ENCODE measurements around the gene WDR88.
A peak's percentile ranks its signal among the peaks of the same experiment; 100 is the strongest.
"Not testable (repeated sequence)": the region's sequence is repeated elsewhere in the genome, so short reads cannot be mapped to it uniquely, and the experiment has no call there.

The WDR88 gene

DNA sequence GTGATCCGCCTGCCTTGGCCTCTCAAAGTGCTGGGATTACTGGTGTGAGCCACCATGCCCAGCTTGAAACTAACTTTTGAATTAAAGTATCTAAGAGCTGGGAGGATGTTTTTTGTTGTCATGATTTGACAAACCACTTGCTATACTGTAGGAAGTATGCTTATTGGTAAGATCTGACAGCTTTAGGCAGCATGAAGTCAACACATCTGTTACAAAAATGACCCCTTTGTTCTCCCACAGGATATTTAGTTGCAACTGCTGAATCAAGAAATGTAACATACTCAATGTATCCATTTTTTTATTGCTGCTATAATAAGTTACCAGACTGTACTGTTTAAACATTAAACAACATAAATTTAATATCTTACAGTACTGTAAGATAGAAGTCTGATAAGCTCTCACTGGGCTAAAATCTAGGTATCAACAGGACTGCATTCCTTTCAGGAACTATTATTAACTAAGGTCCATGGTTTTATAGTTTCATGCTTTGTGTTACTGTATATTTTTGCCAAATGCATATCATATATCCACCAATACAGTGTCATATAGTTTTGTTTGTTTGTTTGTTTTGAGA lies 39.4 kb downstream of the WDR88 start:
- no peak for DNase-seq

DNA sequence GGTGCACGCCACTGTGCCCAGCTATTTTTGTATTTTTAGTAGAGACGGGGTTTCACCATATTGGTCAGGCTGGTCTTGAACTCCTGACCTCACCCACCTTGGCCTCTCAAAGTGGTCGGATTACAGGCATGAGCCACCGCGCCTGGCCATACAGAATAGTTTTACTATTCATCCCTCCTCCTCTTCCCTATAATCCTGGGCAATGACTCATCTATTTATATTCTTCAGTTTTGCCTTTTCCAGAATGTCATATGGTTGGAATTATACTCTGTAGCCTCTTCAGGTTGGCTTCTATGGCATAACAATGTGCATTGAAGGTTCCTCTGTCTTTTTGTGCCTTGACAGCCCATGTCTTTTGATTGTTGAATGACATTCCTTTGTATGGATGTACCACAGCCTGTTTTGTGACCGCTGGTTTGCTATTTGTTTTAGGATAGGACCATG lies 40.0 kb downstream of the WDR88 start:
- DNase-seq = no peak

DNA sequence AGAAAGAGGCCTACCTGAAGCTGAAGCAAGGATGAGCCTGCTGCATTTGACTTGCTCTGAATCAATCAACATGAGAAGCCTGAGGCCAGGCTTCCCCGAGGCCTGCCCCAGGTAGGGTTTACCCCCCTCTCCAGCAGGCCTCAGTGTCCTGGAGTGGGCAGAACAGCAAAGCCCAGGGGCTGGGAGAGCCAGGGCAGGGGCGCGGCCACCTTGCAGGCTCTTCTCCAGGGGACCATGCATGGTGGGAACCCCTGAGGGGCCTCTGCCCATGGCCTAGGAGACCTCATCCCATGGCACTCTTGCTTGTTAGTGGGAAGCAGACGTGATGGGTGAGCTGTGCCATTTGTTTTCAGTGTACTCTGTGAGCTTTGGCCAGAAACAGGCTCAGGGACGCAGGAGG lies 42.3 kb downstream of the WDR88 start:
- no peak for DNase-seq

DNA sequence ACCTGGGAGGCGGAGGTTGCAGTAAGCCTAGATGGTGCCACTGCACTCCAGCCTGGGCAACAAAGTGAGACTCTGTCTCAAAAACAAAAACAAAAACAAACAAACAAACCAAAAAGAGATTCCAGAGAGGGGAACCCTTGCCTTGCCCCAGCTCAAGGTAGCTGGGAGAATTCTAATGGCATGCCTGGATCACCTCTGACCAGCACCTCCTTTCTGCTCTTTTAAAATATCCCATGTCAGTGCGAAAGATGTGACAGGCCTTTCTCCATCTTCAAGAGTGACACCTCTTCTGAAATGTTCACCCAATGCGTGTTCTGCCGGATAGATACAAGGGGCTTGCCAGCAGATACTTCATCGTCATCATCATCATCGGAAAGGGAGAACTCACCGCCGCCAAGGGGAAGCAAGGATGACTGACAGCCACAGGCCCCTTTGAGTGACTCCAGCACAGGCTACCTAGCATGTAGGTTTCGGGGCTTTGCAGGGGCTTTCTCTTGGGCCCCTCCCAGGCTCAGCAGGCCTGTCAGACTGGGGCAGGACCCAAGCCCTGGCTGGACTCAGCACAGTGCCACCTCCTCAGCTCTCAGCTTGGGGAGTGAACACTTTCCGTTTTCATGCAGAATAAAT lies 43.4 kb downstream of the WDR88 start:
- DNase-seq = no peak

DNA sequence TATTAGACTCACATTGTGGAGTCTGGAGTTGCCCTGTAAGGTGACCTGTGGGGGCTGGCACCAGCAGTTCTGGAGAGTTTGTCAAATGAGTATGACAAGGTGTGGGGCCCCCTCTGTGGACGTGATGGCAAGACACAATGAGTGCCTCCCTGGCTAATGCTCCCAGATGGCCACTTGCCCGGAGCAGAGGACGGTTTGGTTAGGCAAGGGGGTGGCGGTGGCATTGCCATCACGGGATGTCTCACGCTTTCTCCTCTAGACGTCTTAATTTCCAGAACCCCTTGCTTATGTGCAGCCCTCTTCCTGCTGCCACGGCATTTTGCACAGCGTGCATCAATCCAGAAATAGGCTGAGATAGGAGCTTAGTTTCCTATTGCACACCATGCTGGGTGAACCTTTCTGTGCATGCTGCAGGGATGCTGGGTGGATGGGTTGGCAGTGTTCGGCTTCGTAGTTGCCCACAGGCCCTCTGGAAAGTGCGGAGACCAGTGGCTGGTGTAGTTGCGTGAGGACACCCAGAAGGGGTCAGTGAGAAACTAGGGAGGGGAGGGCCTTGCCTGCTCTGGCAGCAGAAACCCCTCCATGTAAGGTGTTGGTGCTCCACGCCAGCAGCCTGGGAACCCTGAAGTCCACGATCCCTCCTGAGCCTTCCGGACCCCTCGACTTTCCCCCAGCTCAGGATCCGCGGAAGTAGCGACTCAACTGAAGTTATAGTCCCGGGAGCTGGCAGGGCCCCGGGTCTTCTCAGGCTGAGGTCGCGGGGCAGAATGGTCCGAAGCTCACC lies 44.2 kb downstream of the WDR88 start:
- DNase-seq = peak in 7 of 51 donors; percentile 28 to 73 (median 47)

DNA sequence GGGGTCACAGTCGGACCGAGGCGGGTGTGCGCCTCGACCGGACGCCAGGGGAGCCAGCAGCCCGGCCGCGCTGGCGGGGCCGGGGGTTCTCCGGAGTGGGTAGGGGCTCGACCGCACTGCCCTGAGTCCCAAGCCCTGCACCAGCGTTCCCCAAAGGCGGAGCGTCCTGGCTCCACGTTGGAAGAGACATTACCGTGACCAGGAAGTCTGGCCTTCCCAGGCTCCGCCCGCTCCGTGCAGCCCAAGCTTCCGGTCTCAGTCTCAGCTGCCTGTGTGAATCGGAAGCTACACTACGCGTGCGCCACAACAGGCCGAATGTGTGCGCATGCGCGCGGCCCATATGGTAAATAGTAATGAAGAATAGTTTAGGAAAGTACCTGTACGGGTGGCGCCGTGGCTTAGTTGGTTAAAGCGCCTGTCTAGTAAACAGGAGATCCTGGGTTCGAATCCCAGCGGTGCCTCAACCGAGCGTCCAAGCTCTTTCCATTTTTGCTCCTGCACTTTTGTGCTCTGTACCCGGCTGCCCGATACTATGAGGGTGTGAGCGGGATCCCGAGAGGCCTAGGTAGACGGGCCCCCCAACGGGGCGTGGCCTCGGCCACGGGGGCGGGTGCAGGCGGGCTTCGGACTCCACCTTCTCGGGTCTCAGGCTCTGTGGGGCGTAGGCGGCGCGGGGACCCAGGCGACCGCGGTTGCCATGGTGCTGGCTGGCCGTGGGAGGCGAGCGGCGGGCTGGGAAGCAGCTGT lies 44.9 kb downstream of the WDR88 start:
- peak; percentile 83 to 100 (median 95) for DNase-seq

DNA sequence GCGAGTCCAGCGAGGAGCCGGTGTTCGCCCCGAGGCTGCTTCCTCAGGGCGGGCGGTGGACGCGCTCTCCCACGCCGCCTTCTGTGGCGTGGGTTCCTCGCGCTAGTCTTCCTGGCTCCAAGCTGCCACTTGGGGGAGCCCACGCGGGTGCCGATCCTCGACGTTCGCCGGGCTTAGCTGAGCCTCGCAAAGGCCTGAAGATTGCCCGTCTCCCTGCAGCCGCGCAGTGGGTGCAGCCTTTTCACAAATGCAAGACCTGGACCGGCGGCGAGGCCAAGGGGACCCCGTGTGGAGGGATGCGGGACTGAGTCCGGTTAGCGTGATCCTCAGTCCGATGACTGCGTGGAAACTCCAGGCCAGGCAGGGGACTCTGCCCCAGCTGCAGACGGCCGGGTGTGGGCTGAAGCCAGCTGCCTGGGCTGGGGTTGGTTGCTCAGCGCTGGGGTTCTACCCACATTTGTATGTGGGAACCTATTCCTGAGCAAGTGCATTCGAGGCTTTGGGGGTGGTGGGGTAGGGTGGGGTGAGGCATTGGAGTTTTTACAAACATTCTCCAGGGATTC lies 45.6 kb downstream of the WDR88 start:
- peak in 13 of 51 donors; percentile 62 to 95 (median 82) for DNase-seq

DNA sequence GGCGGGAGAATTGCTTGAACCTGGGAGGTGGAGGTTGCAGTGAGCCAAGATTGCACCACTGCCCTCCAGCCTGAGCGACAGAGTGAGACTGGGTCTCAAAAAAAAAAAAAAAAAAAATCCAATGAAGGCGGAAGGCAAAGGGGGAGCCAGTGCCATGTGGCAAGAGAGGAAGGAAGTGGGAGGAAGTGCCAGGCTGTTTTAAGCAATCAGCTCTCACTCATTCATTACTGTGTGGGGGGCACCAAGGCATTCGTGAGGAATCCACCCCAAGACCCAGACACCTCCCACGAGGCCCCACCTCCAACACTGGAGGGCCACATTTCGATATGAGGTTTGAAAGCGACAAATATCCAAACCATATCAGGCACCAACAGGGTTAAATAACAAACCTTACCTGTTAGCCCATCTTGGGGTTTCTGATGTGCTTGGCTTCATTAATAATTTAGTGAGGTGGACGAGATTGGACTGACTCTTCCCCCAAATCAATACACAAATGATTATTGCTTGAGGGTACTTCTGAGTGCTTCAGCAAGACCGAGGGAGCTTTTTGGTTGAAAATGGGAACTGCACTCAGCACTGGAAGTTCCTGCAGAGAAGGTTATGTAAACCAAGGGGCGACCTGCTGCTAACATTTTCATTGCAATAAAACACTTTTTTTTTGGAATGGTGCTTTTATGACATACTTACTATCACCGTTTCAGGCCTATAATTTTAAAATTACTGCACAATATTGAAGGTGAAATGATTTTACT lies 54.7 kb downstream of the WDR88 start:
- peak in 1 of 51 donors; percentile 22 for DNase-seq

DNA sequence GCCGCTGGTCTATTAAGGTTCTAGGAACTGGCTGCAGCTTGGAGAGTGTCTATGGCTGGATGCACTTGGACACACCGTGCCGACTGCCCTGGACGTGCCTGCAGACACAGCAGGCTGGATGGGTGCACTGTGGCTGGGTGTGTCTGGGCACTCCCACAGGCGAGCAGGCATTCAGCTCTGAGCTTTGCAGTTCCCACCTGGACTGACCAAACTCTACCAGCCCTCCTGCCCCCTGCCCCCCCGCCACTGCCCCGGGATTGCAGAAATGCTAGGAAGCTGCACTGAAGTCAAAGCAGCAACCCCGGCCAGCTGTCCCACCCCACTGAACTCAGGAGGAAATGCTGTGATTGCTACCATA lies 55.2 kb downstream of the WDR88 start:
- DNase-seq = no peak

DNA sequence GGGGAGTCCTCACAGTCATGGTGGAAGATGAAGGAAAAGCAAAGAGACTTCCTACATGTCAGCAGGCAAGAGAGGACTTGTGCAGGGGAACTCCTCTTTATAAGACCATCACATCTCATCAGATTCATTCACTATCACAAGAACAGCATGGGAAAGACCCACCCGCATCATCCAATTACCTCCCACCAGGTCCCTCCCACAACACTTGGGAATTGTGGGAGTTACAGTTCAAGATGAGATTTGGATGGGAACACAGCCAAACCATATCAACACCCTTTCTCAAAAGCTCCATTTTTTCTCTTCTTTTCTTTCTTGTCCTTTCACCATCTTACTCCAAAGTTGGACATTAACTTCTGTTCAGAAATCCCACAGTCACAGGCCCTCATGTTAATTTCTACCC lies 57.5 kb downstream of the WDR88 start:
- no peak for DNase-seq

DNA sequence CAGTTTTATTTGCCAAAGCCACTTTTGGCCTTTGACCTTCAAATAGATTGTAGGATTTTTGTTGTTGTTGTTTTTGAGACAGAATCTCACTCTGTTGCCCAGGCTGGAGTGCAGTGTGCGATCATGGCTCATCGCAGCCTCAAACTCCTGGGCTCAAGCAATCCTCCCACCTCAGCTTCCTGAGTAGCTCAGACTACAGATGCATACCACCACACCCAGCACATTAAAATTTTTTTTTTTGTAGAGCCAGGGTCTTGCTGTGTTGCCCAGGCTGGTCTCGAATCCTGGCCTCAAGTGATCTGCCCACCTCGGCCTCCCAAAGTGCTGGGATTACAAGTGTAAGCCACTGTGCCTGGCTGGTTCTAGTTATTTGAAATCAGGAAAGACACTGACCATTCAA lies 59.2 kb downstream of the WDR88 start:
- DNase-seq = not testable (repeated sequence)

DNA sequence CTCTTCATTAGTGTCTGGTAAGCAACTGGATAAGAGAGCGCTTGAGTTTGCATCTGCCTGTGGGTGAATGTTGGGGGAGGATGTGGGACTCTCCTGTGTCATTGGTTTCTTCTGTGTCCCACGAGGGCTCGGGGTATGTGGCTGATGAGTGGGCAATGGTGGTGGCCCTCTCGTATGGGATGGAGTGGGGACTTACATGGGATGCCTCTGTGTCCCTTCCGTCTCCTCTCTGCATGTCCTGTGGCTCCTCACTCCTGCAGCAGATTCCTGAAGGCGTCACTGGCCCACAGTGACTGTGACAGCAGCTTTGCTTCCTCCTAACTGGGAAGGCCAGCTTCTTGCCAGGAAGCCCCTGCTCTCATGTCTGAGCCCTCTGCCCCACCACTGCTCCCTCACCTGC lies 59.6 kb downstream of the WDR88 start:
- DNase-seq = no peak

DNA sequence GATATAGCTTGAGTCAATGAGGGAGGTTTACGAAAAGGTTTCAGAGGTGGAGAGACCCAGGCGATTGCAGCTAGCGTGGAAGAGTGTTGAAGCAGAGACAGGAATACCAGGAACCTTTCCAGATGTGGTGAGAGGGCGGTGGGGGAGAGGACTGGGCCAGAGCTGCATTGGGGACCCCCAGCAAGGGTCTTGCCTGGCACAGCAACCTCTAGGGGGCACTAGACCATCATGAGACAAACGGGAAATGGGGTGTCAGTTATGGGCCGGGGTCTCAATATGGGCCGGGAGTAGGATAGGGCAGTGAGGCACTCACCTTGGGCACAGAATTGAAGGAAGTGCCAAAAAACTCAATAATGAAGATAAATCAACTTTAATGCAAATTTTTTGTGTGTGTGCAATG lies 60.1 kb downstream of the WDR88 start:
- DNase-seq = no peak

DNA sequence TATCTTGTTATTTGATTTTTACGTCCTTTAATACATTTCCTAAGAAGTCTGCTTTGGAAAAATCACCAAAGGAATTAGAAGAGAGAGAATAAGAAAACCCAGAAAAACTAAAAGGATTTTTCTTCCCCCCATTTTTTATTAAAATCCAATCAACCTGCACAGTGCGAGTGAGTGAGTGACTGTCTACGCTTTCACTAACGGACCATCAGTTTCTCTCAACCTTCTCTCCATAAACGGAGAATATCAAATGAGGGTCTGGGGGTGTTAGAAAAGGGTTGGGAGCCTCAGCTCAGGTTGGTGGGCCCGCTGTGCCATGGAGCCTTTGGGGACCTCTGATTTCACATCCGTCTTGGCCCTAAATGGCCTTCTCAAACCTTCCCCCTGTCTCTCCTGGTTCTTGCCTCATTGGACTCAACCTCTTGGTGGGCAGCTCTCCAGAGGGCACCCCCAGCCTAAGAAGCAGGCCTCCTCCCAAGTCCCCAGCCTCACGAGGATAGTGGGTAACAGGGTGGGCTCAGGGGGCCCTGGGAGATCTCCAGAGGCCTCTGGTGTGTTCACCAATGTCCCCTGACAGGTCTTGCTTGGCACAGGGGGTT lies 61.5 kb downstream of the WDR88 start:
- DNase-seq = no peak

DNA sequence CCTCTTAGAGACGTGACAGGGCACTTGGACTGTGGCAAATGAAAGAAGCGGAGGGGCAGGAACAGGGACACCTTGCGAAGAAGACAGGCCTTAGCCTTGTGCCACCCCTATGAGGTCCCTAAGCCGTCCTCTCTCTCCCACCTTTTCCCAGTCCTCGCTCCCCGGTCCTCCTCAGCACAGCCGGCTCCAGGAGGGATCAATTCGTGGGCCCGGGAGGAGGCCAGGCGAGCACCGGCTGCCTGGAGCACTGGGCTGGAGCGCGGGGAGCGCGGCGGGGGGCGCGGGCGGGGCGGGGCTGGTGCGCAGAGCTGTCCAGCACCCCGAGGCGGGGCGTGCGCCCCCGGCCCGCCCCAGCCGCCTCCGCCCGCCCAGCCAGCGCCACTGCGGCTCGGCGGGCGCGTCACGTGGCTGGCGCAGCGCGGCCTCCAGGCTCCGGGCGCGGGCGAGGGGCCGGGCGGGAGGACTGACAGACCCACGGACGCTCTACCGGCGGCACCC lies 62.0 kb downstream of the WDR88 start, which contains the start of gene LRP3:
Gene LRP3 (plus strand): TSS at position 466 of the 498 bp plus-strand sequence. CDS start 456 bp downstream, outside the sequence.
- peak in 31 of 51 donors; percentile 4 to 74 (median 44) for DNase-seq

DNA sequence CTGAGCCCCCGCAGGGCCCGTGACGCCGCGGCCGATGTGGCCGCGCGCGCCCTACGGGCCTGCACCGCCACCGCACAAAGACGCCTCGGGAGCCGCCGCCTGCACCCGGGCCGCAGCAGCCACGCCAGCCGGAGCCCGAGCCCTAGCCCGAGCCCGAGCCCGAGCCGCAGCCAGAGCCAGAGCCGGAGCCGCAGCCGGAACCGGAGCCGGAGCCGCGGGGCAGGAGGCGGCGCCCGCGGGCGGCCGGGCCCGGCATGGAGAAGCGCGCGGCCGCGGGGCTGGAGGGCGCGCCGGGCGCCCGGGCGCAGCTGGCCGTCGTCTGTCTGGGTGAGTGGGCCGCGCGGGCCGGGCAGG lies 62.6 kb downstream of the WDR88 start:
- peak in 2 of 51 donors; percentile 46 to 48 for DNase-seq

DNA sequence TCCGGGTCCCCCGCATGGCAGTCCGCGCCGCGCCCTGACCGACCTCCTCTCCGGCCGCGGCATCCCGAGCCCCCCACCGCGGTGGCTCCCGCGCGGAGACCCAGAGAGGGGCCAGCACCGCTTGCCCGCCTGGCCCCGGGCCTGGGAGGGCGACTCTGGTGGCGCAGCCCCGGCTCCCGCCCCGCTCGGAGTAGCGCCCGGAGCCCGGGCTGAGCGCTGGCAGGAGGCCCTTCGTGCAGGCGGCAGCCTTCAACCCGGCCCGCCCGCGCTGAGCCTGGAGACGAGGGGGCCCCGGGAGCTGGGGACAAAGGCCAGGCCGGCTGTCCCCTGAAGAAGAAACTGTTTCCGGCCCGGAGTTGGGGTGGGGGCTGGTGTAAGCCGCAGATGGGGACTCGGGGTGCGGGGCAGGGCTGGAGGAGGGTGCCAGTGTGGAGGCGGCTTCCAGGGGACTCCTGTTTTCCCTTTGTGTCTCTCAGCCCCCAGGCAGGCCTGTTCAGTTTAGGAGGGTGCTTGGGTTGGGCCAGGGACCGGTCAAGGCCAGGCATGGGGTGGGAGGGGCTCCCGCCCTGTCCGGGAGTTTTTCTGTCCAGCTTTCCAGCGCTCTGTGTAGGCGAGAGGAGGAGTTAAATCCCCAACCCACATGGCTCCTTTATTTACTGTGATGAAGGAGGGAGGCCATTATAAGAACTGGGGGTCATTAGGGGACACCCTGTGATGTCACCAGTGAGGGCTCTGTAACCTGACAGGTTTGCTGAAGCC lies 63.2 kb downstream of the WDR88 start:
- peak in 10 of 51 donors; percentile 23 to 58 (median 42) for DNase-seq

DNA sequence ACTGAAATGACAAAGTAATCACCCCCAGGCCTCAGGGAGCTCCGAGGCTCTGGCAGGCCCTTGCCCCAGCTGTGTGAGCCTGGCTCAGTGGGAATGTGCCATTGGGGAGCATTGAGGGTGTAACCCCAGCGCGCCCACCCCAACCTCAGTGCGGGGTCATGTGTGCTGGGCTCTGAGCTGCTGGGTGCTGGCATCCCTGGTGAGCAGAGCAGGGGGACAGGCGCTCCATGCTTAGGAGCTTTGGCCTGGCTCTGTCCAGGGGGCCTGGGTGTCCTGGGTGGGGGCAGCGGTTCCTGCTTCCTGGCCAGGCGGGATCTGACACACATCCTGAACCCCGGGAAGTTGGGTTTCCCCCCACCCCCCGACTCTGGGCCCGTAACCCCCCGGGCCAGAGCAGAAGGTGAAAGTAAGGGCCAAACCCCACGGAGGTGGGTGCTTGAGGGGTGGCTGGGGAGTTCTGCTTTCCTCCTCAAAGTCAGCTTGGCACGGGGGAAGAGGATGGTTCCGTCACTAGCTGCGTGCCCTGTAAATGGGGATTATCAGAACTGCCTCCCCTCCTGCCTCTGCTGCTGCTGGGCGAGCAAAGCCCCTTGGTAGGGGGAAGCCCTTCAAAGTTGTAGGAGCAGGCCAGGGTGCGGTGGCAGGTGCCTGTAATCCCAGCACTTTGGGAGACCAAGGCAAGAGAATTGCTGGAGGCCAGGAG lies 63.9 kb downstream of the WDR88 start:
- no peak for DNase-seq

Data from hypothalamus (tissue), 51 donors.